GM18526 (cell line): ENCODE data around the gene AP2A2.

Source experiments
- POLR2A ChIP-seq: IDR thresholded peaks from 3 replicates; pipeline ENCODE4 v1.6.1; 2011; ENCODE audit not compliant: insufficient read length; ENCODE audit errors: extremely low read depth

The AP2A2 gene

DNA sequence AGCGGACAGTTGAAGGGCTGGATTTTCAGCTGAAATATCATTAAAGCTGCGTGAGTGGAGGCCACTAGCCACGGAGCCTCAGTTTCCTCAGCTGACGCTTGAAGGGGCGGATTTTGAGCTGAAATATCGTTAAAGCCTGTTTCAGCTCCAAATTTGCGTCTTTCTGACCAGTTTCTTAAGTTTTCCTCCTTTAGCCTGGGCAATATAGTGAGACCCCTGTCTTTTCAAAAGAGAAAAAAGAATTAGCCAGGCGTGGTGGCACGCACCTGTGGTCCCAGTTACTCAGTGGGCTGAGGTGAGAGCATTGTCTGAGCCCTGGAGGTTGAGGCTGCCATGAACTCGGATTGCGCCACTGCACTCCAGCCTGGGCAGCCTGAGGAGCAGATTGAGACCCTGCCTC, 3.7 kb downstream of the AP2A2 start:
- TF ChIP-seq POLR2A = no peak

DNA sequence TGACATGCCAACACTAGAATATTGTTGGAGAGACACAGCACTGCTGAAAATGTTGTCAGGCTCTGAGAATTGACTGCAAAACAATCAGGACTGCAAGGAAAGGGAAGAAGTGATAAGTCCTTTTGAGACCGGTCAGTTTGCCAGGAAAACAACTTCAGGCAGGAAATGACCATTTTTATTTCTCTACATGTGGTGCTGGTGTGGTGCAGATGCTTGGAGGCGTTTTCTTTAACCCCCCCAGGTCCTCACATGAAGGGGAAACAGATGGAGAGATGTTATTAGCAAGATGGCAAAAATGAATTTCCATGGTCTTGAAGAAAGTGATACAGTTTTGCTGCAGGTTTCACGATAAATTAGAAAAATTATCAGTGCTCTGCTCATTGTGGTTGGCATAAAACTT, 5.7 kb downstream of the AP2A2 start:
- TF ChIP-seq POLR2A = no peak

DNA sequence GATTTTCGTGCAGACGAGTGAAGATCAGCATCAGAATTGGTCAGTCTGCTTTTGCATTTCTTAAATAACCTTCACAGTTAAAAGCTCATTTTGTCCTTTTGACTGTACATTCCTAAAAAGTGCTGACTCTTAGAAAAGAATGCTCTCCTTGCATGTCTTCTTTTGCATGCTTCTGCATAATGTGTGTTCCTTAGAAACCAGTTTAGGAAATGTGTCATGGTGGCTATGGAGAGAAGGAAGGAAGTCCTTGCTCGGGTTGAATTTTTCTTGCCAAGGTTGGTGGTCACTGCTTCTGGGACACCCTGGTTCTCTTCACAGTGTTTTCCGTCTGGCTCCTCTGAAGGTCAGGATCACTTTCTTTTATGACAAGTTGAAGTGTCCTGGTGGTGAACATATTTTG, 6.8 kb downstream of the AP2A2 start:
- no peak for TF ChIP-seq POLR2A

DNA sequence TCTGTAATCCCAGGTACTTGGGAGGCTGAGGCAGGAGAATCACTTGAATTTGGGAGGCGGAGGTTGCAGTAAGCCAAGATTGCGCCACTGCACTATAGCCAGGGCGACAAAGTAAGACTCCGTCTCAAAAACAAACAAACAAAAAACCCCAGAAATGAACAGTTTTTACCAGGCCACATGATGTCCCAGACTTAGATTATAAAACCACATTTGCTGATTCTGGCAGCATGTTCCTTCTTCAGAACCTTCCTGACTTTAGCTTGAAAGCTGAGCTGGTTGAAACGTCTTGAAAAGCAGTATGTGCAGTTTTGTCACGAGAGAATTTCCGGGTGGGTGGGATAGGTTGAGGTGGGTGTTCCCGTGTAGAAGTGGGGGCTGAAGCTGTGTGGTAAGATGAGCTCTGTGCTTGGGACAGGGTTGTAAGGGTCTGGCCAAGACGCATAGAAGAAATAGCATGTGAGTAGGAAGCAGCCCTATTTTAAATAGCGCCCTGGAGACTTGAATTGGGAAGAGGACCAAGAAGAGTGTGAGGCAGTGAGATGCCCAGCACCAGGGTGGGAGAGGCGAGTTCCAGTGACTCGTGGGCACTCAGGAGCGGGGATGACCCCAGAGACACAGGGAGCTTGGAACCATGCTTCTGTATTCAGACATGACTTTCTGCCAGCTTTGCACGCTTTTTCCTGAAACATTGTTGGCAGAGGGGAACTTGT, 7.6 kb downstream of the AP2A2 start:
- TF ChIP-seq POLR2A = no peak

DNA sequence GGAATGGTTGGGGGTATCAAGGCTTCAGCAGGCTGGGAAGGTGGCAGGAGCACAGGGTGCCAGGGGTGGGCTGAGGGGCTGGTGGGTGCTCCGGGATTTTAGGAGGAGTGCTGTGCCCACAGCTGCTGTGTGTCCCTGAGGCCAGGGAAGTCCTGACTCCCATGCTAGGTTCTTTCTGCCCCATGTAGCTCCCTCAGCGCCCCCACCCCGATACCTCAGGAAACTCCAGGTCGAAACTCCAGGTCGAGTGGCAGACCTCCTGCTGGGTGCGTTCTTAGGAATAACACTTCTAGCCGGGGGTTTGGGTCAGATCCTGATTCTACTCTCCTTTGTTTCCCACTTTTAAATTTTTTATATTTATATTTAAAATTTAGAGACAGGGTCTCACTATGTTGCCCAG, 8.3 kb downstream of the AP2A2 start:
- no peak for TF ChIP-seq POLR2A

DNA sequence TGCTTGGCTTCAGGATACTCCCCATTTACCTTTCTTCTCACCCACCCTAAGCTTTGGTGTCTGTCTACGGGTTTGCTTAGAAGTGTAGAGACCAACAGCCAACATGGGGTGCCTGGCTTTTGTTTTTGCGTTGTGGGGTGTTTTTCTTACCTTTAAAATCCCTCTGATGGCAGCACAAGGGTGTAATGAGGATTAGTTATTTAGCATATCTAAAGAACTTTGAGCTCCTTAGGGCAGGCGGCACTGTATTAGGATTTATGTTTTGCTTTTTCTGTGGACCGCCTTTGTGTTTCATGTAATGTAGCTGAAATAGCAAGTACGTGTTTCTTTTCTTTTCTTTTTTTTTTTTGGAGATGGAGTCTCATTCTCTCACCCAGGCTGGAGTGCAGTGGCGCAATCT, 8.9 kb downstream of the AP2A2 start:
- no peak for TF ChIP-seq POLR2A

DNA sequence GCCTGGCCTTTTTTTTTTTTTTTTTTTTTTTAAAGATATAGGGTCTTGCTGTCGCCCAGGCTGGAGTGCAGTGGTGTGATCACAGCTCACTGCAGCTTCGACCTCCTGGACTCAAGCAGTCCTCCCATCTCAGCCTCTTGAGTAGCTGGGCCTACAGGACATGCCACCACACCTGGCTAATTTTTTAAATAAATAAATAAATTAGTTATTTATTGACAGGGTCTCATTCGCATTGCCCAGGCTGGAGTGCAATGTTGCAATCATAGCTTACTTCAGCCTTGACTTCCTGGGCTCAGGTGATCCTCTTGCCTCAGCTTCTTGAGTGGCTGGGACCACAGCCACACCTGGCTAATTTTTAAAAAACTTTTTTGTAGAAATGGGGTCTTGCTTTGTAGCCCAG, 10.5 kb downstream of the AP2A2 start:
- TF ChIP-seq POLR2A = no peak

DNA sequence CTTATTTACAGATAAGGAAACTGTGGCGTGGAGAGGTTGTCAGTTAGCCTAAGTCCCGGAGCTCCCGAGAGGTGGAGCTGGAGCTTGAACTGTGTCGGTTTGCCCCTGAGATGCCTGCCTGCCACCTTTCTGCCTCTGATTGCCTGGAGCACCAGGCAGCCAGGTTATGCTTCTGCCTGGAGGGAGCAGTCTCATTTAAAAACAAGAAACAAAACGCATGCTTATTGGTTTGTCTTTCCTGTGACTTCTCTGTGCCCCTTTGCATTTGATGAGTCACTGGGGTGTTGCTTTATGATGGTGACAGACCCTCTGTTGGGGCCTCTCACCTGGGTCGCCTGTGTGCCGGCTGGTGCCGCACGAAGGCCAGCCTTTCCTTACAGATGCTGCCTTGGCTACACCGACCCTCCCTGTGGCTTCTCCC, 12.2 kb downstream of the AP2A2 start:
- TF ChIP-seq POLR2A = no peak

DNA sequence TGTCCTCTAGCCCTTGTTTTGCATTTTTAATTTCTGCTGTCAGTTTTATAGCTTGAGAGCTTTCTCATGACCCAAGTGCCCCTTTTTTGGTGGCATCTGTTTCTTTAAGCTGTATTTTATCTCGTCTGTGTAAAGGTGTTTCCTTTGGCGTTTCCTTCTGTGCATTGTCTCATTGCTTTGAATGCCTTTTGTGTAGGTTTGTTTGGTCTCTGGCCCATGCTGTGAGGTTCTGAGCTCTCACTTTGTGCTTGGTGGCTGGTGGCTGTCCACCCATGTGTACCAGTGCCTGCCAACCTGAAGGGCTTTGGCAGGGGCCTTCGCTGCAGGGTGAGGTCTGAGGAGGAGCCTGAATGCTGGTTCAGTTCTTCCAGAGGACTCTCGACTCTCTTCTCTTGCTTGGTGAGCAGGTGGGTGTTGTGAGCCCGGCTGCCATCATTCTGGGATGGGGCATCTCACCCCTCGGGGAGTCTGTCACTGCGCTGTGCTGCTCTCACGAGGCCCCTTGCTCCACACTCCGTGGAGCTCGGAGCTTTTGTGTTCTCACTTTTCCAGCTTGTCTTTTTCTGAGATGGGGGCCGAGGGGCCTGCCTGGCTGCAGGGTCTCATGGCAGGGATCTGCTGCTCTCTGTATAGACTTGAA, 14.9 kb downstream of the AP2A2 start:
- no peak for TF ChIP-seq POLR2A

DNA sequence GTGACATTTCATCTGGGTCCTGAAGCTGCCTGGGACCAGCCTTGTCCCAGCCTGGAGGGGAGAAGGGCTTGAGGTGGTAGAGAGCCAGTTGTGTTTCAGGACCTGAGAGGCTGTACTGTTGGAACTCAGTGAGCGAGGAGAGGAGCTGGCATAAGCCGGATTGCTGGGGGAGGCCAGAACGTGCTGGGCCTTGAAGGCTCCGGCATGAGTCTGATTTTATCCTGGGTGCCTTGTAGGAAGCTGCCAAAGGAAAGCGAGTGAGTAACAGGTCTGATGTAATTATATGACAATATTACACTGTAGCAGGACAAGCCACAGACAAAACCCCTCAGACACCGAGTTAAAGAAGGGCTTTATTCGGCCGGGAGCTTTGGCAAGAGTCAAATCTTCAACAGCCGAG, 17.2 kb downstream of the AP2A2 start:
- TF ChIP-seq POLR2A = no peak

DNA sequence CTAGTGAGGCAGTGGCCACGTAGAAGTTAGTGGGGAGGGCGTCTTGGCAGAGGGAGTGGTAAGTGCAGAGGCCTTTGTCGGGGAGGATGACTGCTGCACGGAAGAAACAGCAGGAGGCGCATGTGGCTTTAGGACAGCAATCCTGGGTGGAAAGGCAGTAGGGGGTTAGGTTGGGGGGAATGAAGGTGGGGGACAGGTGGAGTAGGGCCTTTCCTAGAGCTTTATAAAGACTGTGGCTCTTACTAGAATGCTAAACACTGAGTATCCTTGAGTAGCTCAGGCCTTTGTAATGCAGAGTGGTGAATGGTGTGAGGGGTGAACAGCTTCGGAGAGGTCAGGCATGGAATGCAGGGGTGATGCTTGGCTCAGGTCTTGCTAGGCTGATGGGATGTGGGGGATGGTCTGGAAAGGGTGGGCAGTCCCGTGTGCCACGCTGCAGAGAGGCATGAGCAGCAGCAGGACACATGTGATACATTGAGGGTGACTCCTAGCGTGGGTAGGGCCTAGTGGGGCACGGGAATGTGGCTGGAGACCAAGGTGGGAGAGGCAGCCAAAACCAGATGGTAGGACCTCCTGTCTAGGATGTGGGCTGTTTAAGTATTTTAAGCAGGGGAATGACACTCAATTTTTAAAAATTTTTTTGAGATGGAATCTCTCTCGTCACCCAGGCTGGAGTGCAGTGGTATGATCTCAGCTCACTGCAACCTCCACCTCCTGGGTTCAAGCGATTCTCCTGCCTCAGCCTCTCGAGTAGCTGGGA, 19.2 kb downstream of the AP2A2 start:
- TF ChIP-seq POLR2A = no peak

DNA sequence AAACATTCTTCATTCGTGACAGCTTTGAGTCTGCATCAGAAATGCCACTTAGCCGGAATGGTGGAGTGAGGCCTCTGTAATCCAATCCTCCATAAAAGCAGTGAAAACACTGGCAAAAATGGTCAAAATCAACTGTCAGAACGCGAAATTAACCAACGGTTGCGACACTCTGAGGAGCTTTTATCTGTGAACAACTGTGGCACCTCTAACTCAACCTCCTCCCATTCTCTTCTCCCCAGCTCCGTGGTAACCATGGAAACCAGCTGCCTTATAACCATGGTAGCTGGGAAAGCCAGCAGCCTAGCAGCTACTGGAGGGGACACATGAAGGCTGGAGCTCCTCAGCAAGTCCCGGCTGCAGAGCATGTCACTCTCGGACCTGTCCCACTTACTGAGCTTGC, 20.3 kb downstream of the AP2A2 start:
- no peak for TF ChIP-seq POLR2A

DNA sequence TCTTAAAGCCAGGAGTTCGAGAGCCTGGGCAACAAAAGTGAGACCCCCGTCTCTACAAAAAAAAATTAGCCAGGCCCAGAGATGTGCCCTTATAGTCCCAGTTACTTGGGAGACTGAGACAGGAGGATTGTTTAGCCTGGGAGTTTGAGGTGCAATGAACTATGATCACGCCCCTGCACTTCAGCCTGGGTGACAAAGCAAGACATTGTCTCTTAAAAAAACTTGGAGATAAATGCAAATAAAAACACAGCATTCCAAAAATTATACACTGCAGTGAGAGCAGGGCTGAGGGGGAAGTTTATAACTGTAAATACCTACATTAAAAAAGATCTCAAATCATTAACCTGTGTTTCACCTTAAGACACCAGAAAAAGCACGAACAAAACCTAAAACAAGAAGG, 22.1 kb downstream of the AP2A2 start:
- TF ChIP-seq POLR2A = no peak

DNA sequence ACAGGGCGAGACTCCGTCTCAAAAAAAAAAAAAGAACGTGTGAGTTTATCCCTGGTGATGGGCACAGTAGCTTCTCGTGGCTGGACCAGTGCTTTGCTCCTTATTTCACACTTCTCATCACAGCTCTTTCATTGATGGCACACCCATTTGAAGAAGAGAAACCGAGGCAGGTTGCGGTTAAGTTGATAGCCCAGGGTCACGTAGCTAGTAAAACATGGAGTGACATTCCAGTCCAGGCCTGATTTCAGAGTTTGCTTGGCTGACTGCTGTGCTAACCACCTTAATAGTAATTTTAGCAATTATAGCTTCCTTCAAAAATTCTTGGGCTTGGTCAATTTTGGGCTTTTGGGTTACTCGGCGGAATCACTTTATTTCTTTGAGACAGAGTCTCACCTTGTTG, 25.8 kb downstream of the AP2A2 start:
- no peak for TF ChIP-seq POLR2A

DNA sequence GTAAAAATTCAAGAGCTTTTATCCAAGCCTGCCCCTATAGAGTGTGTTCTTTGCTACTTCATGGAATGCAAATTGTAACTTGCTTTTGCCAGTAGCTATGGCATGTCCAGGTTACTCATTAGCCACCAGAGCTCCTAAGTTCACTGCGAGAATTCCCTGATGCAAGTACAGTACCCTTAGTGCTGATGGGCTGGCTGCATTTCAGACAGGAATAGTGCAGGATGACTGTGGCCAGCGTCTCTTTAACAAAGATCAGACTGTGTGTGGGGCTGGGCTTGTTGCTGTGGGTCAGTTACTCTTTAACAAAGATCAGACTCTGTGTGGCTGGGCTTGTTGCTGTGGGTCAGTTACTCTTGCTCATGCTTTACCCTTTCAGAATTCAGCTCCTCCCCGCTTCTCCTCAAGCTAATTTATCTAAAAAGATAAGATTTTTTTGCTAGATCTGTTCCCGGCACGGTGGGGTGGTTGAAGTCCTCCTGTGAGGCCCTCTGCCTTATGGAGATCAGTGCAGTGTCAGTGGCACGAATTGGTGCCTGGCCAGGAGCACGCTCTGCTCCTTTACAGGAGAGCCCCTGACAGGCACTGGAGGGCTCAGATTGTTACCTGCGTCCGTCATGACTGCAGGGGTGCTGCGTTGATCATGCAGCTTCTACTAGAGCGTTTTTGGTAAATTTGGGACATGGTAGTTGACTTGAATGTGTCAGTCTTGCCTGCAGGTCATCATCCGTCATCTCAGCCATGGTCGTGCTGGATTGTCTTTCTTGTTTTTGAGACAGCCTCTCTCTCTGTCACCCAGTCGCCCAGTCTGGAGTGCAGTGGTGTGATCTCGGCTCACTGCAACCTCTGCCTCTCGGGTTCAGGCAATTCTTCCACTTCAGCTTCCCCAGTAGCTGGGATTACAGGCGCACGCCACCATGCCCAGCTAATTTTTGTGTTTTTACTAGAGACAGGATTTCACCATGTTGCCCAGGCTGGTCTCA, 27.0 kb downstream of the AP2A2 start:
- TF ChIP-seq POLR2A = no peak
